22Rv1 (cell line): ENCODE results near the gene DENND10.

Experiments used
- ZFX ChIP-seq: fragments of 450-650 bp; IDR thresholded peaks from 2 replicates; pipeline ENCODE4 v1.6.1; 2017; ENCODE audit warnings: antibody characterized with exemption, borderline replicate concordance
- TF ChIP-seq, protein P1 (sequence below): fragments of 450-650 bp; IDR thresholded peaks from 2 replicates; pipeline ENCODE4 v1.5.1; 2017; ENCODE audit warnings: mild to moderate bottlenecking

DNA sequence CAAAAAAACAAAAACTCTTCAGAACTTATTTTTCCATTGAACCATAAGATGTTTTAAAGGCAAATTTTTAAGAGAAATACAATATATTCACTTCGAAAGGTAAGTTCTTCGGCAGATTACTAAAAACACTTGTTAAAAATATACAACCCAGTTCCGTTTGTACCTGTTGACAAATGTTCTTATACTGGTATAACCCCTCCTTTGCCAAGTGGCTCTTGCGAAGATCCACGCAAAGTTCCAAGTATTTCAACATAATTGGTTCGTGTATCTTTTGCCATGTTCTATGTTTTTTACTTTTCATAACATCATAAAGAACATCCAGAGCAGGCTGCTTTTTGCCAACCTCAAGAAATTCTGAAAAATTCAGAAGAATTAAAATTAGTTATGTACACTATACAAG lies 30.3 kb upstream of the DENND10 start:
- TF ChIP-seq, protein P1, sequence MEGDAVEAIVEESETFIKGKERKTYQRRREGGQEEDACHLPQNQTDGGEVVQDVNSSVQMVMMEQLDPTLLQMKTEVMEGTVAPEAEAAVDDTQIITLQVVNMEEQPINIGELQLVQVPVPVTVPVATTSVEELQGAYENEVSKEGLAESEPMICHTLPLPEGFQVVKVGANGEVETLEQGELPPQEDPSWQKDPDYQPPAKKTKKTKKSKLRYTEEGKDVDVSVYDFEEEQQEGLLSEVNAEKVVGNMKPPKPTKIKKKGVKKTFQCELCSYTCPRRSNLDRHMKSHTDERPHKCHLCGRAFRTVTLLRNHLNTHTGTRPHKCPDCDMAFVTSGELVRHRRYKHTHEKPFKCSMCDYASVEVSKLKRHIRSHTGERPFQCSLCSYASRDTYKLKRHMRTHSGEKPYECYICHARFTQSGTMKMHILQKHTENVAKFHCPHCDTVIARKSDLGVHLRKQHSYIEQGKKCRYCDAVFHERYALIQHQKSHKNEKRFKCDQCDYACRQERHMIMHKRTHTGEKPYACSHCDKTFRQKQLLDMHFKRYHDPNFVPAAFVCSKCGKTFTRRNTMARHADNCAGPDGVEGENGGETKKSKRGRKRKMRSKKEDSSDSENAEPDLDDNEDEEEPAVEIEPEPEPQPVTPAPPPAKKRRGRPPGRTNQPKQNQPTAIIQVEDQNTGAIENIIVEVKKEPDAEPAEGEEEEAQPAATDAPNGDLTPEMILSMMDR: no peak
- no peak for TF ChIP-seq ZFX
